ENCODE measurements around the gene FADS1.

The FADS1 gene

GRCh38 chr11:61756147-61756451 lies 60.7 kb downstream of the FADS1 start:
- DNase-seq = no peak

- DNase-seq = no peak
Measured at GRCh38 chr11:61754534-61755482, 62.0 kb downstream of the FADS1 start.

GRCh38 chr11:61753672-61754071 lies 63.1 kb downstream of the FADS1 start:
- DNase-seq = no peak

GRCh38 chr11:61752925-61753521 lies 63.8 kb downstream of the FADS1 start:
- no peak for DNase-seq

GRCh38 chr11:61752117-61752924 lies 64.5 kb downstream of the FADS1 start, which contains the start of gene MYRF:
Gene MYRF, plus strand, starts transcription at chr11:61752636. Its CDS starts 109 bp downstream, at chr11:61752745.
- DNase-seq = peak; percentile 41

GRCh38 chr11:61751384-61751783 lies 65.4 kb downstream of the FADS1 start:
- no peak for DNase-seq

- no peak for DNase-seq
Measured at GRCh38 chr11:61750631-61751273, 66.1 kb downstream of the FADS1 start.

Data from effector CD8-positive, alpha-beta T cell (primary cell).